Stimulated activated CD4-positive, alpha-beta T cell treated with anti-CD3 and anti-CD28 coated beads, Interleukin-2, amount 100 ng/mL, for 24 hours (primary cell): ENCODE measurements around the gene NUMB.

ENCODE experiments used
- DNase-seq, 2 donors: peaks; one replicate each; pipeline ENCODE4 v3.0.0-alpha.2; 2020

The NUMB gene

GRCh38 chr14:73283608-73284379 lies 174.6 kb downstream of the NUMB start:
- no peak for DNase-seq

- DNase-seq: no peak
Measured at GRCh38 chr14:73280903-73281302, 177.4 kb downstream of the NUMB start.

GRCh38 chr14:73277376-73277775 lies 181.0 kb downstream of the NUMB start:
- DNase-seq: no peak

- no peak for DNase-seq
Measured at GRCh38 chr14:73276836-73277235, 181.5 kb downstream of the NUMB start.

GRCh38 chr14:73273799-73274198 lies 184.5 kb downstream of the NUMB start:
- DNase-seq: no peak

GRCh38 chr14:73272393-73272792 lies 186.0 kb downstream of the NUMB start:
- DNase-seq: no peak

- DNase-seq: peak in 1 of 2 donors; percentile 30
Measured at GRCh38 chr14:73269729-73270531, 188.4 kb downstream of the NUMB start.

GRCh38 chr14:73267474-73267873 lies 190.9 kb downstream of the NUMB start:
- DNase-seq: no peak

- no peak for DNase-seq
Measured at GRCh38 chr14:73266317-73266716, 192.0 kb downstream of the NUMB start.

- DNase-seq: no peak
Measured at GRCh38 chr14:73265721-73266046, 192.7 kb downstream of the NUMB start.

- no peak for DNase-seq
Measured at GRCh38 chr14:73264885-73265720, 193.2 kb downstream of the NUMB start.

GRCh38 chr14:73264080-73264884 lies 194.1 kb downstream of the NUMB start:
- DNase-seq: no peak

- no peak for DNase-seq
Measured at GRCh38 chr14:73263606-73264005, 194.7 kb downstream of the NUMB start.

GRCh38 chr14:73262427-73263183 lies 195.7 kb downstream of the NUMB start:
- no peak for DNase-seq

- DNase-seq: no peak
Measured at GRCh38 chr14:73261520-73262426, 196.6 kb downstream of the NUMB start.

GRCh38 chr14:73261075-73261474 lies 197.3 kb downstream of the NUMB start:
- no peak for DNase-seq

- DNase-seq: no peak
Measured at GRCh38 chr14:73260574-73260973, 197.8 kb downstream of the NUMB start.

GRCh38 chr14:73259837-73260236 lies 198.5 kb downstream of the NUMB start:
- DNase-seq: no peak

GRCh38 chr14:73258845-73259611 lies 199.3 kb downstream of the NUMB start:
- no peak for DNase-seq

- DNase-seq: no peak
Measured at GRCh38 chr14:73258076-73258475, 200.3 kb downstream of the NUMB start.
